Germinal center (tissue), 1 donor: Measurements from ENCODE around the gene DUSP5.

Source experiments
- DNase-seq: peaks from one replicate; pipeline ENCODE4 v3.0.0; 2012; ENCODE audit warnings: mixed read lengths, low spot score

The DUSP5 gene

GRCh38 chr10:110480387-110480786 lies 17.3 kb upstream of the DUSP5 start:
- DNase-seq: no peak

- DNase-seq: no peak
Observed at GRCh38 chr10:110481919-110482318, 15.8 kb upstream of the DUSP5 start.

- no peak for DNase-seq
Observed at GRCh38 chr10:110483633-110484032, 14.1 kb upstream of the DUSP5 start.

GRCh38 chr10:110485541-110485940 lies 12.2 kb upstream of the DUSP5 start:
- no peak for DNase-seq

GRCh38 chr10:110486680-110487410 lies 10.9 kb upstream of the DUSP5 start:
- no peak for DNase-seq

- no peak for DNase-seq
Observed at GRCh38 chr10:110487411-110488331, 10.0 kb upstream of the DUSP5 start.

GRCh38 chr10:110488332-110488681 lies 9.4 kb upstream of the DUSP5 start:
- no peak for DNase-seq

GRCh38 chr10:110488940-110489339 lies 8.8 kb upstream of the DUSP5 start:
- DNase-seq: no peak

GRCh38 chr10:110490640-110491039 lies 7.1 kb upstream of the DUSP5 start:
- DNase-seq: no peak

GRCh38 chr10:110491346-110491745 lies 6.4 kb upstream of the DUSP5 start:
- DNase-seq: no peak

- peak; percentile 34 for DNase-seq
Observed at GRCh38 chr10:110492069-110492822, 5.5 kb upstream of the DUSP5 start.

- DNase-seq: no peak
Observed at GRCh38 chr10:110493832-110494426, 3.8 kb upstream of the DUSP5 start.

GRCh38 chr10:110494532-110494931 lies 3.2 kb upstream of the DUSP5 start:
- no peak for DNase-seq

GRCh38 chr10:110495731-110496552 lies 1.8 kb upstream of the DUSP5 start:
- no peak for DNase-seq

- no peak for DNase-seq
Observed at GRCh38 chr10:110496553-110497437, 912 bp upstream of the DUSP5 start.

- DNase-seq: peak; percentile 33
Observed at GRCh38 chr10:110498087-110498981, 627 bp downstream of the DUSP5 start.

GRCh38 chr10:110498982-110499795 lies 1.5 kb downstream of the DUSP5 start:
- no peak for DNase-seq

GRCh38 chr10:110499796-110500514 lies 2.2 kb downstream of the DUSP5 start:
- no peak for DNase-seq
